HG02763 (cell line): ENCODE data around the gene ZNF217.
"Not testable (repeated sequence)": the region's sequence is repeated elsewhere in the genome, so short reads cannot be mapped to it uniquely, and the experiment has no call there.

Experiments used
- ATAC-seq: cut with Tn5 transposase; IDR thresholded peaks from one replicate; pipeline ENCODE4 v1.9.1; 2021; ENCODE audit warnings: mild to moderate bottlenecking, moderate library complexity; ENCODE audit not compliant: unreplicated experiment

ZNF217 gene

DNA sequence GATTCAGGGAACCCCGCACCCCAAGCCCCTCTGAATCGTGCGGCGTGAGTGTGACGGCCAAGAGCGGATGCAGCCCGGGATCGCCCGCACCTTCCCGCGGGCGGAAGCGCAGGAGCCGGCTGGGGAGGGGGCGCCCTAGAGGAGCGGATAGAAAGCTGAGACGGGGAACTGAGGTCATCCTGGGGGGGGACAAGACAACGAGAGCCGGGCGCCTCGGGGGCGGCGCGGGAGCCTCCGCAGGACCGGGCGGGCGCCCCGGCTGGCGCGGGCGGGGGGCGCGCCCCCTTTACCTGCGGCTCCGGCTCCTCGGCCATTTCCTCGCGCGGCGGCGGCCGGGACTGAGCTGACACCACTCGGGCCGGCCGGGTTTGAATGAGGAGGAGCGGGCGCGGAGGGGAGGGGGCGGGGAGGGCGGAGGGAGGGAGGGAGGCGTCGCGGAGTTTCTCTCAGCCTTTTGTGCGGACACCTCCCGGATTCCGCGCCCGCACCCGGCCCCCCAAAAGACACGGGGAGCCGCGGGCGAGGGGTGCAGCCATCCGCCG is at the start of gene ZNF217:
TSS of gene ZNF217 (minus strand) at position 374 of the 542 bp plus-strand sequence. CDS start 11,013 bp downstream, outside the sequence.
- ATAC-seq: peak; percentile 19

DNA sequence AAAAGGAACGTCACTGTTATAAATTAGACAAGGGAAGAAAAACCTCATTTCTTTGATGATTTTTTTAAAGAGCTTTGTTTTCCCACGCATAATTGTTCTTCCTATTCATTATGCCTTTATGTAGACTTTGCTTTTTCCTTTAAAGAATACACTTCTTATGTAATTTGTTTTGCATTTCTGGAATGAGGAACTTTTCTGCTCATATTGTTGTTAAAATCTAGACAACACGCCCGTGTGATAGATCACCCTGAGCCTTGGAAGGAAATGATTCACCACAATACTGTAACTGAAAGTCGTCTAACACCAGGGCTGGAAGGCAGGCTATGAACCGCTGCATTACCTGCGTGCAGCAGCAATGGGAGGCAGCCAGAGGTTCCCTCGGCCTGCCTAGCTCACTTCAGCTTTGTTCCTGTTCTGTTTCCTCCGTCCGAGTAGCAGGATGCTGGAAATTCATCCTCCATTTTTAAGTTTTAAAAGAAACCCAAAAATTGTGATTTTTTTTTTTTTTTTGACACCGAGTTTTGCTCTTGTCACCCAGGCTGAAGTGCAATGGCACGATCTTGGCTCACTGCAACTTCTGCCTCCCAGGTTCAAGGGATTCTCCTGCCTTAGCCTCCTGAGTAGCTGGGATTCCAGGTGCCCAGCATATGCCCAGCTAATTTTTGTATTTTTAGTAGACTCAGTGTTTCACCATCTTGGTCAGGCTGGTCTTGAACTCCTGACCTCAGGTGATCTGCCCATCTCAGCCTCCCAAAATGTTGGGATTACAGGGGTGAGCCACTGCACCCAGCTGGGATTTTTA is 49.6 kb upstream of the ZNF217 start:
- ATAC-seq: peak; percentile 85

DNA sequence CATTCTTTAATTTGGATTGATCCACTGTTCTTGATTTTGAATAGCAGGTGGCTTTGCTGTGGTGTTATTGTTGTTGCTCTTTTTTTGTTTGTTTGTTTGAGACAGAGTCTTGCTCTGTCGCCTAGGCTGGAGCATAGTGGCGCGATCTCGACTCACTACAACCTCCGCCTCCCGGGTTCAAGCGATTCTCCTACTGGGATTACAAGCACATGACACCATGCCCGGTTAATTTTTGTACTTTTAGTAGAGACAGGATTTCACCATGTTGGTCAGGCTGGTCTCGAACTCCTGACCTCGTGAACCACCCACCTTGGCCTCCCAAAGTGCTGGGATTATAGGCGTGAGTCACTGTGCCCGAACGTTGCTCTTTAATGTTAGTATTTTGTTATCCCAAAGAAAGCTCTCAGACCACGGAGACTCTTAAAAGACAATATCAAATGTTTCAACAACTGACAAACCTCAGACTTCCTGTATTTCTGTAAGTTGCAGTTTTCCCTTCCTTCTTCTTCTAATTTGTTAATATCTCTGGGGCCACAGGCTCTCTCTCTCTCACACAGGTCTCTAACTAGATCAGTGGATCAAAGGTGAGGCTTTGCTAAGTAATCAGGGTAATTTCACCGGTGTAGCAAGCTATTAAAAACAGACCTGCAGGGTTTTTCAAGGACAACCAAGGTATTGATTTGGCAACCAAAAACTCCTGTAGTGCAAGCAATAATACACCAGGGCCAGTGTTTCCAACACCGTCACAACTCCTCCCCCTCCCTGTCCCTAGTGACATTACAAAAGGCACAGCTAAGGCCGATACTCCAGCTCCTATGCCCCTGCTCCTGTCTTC is 48.8 kb upstream of the ZNF217 start:
- ATAC-seq: peak; percentile 40

DNA sequence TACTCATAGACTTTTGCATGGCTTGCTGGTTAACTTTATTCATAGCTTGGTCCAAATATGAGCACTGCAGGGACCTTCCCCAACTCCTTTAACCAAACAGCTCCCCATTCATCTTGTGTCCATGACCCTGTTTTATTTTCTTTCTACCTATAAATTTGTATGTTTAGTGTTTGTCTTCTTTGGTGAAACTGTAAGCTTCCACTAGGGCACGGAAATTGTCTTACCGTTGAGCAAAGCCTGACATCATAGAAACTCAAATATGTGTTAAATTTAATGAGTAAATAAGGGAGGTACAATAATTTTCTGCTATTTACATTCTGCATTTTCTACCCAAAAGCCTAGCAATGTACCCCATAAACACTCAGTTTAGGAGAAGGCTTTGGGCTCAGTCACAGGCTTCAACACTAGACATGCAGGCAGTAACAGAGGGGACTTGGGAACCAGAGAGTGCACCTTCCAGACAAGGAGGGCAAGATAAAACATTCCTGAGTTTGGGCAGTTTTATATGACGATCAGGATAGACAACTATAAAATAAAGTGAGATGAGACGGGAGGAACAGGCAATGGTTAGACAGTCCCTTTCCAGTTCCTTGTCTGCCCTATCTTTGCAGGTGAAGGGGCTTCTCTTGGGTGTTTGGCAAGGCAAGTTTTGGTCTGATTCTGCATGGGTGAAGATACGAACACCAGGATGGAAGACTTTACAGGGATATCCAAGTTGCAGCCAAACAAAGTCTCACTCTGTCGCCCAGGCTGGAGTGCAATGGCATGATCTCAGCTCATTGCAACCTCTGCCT is 46.2 kb upstream of the ZNF217 start:
- ATAC-seq: no peak

DNA sequence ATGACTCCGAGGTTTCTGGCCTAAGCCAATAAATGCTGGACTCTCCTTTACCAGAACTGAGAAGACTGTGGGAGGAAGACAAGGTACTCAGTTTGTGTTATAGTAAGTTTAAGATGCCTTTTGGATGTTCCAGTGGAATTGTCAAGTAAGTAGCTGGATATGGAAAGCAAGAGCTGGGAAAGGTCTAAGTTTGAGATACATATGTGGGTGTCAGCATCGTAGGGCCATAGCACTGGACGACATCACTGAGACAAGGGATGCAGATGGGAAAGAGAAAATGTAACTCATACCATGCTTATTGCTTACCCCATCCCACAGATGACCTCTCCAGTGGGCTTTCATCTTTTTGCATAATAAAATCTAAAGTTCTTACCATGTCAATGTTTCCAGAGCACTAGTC is 45.5 kb upstream of the ZNF217 start:
- ATAC-seq: no peak

DNA sequence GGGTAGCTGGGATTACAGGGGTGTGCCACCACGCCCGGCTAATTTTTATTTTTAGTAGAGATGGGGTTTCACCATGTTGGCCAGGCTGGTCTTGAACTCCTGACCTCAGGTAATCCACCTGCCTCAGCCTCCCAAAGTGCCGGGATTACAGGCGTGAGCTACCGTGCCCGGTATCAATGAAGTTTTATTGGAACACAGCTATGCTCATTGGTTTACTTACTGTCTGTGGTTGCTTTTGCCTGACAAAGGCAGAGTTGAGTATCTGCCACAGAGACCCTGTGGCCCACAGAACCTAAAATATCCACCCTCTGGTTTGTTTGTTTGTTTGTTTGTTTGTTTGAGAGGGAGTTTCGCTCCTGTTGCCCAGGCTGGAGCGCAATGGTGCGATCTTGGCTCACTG is 43.7 kb upstream of the ZNF217 start:
- ATAC-seq: not testable (repeated sequence)

DNA sequence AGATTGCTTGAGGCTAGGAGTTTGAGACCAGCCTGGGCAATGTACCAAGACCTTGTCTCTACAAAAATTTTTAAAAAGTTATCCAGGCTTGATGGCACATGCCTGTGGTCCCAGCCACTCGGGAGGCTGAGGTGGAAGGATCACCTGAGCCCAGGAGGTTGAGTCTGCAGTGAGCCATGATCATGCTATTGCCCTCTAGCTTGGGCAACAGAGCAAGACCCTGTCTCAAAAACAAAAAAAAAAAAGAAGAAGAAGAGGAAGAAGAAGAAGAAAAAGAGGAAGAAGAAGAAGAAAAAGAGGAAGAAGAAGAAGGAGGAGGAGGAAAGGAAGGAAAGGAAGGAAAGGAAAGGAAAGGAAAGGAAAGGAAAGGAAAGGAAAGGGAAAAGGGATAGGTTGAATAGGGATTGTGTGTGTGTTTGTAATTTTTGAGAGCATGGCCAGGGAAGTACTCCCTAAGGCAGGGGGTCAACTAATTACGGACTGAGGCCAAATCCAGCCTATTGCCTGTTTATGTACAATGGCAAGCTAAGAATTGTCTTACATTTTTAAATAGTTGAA is 43.0 kb upstream of the ZNF217 start:
- ATAC-seq: no peak

DNA sequence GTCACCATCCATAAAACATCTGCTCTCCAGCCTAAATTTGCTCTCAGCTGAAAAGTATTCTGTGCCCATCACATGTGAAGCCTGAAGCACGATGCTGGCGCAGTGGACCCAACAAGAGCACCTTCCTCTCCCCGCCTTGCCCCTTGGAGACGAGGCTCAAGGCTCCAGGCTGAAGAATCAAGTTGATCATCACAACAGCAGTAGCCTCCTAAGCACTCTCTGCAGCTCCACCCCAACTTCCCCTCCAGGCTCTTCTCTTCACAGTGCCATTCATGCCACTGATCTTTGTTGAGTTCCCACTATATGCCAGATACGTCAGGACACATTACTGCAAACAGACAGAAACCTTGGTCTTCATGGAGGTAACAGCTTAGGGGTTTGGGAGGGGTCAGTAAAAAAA is 41.6 kb upstream of the ZNF217 start:
- ATAC-seq: no peak

DNA sequence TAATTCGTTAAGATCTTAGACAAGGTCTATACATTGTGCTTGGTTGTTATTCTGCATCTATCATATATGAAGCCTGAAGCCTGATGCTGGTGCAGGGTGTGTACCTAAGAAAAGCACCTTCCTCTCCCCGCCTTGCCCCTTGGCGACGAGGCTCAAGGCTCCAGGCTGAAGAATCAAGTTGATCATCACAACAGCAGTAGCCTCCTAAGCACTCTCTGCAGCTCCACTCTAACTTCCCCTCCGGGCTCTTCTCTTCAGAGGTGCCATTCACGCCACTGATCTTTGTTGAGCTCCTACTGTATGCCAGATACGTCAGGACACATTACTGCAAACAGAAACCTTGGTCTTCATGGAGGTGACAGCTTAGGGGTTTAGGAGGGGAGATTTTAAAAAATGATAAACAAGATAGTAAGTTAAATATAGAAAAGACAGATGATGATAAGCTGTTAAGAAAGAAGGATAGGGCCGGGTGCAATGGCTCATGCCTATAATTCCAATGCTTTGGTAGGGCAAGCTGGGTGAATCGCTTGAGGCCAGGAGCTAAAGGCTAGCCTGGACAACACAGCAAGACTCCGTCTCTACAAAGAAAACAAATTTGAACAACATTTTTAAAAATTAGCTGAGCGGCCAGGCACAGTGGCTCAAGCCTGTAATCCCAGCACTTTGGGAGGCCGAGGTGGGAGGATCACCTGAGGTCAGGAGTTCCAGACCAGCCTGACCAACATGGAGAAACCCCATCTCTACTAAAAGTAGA is 38.4 kb upstream of the ZNF217 start:
- no peak for ATAC-seq

DNA sequence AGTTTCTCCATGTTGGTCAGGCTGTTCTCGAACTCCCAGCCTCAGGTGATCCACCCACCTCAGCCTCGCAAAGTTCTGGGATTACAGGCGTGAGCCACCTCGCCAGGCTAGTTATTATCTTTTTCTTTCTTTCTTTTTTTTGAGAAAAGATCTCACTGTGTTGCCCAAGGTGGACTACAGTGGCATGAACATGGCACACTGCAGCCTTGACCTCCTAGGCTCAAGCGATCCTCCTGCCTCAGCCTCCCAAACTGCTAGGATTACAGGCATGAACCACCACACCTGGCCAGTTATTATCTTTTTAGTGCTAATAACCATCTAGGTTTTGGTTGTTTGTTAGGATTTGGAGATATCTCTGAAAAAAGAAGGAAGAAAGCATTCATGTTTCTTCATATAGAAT is 35.8 kb upstream of the ZNF217 start:
- no peak for ATAC-seq

DNA sequence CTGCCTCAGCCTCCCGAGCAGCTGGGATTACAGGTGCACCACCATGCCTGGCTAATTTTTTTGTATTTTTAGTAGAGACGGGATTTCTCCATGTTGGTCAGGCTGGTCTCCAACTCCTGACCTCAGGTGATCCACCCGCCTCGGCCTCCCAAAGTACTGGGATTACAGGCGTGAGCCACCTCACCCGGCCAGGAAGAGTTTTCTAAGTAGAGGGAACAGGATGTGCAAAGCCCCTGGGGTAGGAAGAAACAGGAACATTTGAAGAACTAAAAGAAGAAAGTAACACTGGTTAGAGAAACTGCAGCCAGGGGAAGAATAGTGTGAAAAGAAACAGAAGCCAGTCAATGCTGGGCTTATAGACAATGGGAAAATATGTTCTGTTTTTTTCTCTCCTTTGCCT is 35.1 kb upstream of the ZNF217 start:
- ATAC-seq: not testable (repeated sequence)

DNA sequence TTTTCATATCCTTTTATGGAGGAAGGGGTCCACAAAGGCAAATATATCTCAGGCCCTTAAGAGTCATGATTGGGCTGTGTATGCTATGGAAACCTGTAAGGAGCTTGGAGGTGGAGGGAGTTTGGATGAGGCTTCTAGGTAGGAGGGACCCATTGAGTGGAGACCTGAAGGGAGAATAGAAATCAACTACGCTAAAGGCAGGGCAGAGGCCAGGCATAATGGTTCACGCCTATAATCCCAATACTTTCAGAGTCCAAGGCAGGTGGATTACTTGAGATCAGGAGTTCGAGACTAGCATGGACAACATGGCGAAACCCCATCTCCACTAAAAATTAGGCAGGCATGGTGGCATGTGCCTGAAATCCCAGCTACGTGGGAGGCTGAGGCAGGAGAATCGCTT is 34.4 kb upstream of the ZNF217 start:
- no peak for ATAC-seq

DNA sequence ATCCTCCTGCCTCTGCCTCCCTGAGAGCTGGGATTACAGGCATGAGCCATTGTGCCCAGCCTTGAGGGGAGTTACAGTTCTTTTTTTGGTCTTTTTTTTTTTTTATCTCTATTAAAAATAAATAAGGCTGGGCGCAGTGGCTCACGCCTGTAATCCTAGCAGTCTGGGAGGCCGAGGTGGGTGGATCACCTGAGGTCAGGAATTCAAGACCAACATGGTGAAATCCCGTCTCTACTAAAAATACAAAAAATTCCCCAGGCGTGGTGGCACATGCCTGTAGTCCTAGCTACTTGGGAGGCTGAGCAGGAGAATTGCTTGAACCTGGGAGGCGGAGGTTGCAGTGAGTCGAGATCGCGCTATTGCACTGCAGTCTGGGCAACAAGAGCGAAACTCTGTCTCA is 33.4 kb upstream of the ZNF217 start:
- not testable (repeated sequence) for ATAC-seq

DNA sequence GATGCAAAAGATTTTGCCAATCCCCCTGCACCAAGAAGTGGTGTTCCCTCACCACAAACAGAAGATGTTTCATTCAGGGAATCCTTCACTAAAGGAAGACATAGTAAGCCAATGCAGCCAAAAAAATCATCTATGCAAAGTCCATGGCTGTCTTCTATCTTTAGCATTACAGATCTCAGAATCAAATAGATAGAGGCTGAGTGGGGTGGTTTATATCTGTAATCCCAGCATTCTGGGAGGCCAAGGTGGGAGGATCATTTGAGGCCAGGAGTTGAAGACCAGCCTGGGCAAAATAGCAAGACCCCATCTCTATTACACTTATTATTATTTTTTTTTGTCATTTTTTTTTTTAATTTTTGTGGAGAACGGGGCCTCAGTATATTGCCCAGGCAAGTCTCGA is 32.9 kb upstream of the ZNF217 start:
- ATAC-seq: no peak

DNA sequence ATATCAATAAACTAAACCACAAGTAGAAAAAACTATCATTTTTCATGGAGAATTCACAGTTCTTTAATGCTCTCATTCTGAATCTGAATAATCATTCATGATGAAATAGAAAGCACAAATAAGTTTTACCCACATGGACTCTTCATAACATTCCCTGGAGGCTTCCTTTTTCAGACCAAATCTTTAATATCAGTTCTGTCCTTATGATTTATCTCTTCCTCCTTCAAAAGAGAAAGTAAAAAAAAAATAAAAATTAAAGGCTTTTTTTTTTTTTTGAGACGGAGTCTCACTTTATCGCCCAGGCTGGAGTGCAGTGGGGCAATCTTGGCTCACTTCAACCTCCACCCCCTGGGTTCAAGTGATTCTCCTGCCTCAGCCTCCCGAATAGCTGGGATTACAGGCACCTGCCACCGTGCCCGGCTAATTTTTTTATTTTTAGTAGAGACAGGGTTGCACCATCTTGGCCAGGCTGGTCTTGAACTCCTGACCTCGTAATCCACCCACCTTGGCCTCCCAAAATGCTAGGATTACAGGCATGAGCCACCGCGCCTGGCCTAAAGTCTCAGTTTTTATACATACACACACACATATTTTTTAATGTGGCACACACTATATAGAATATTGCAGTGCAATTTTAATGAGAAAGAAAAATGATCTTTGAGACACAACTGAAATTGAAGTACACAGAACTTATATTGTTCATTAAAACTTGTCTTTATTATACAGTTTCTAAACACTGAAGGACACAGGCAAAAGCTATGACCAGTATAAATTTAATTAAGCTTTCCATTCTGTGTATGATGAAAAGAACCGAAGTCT is 31.9 kb upstream of the ZNF217 start:
- ATAC-seq: no peak

DNA sequence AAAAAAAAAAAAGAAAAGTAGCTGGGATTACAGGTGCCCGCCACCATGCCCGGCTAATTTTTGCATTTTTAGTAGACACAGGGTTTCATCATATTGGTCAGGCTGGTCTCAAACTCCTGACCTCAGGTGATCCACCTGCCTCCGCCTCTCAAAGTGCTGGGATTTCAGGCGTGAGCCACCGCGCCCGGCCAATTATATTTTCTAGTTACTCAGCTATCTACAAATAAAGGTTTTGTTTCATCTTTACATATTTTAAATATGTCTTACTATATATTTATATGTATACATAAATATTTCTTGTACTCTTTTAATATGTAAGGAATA is 31.2 kb upstream of the ZNF217 start:
- ATAC-seq: not testable (repeated sequence)

DNA sequence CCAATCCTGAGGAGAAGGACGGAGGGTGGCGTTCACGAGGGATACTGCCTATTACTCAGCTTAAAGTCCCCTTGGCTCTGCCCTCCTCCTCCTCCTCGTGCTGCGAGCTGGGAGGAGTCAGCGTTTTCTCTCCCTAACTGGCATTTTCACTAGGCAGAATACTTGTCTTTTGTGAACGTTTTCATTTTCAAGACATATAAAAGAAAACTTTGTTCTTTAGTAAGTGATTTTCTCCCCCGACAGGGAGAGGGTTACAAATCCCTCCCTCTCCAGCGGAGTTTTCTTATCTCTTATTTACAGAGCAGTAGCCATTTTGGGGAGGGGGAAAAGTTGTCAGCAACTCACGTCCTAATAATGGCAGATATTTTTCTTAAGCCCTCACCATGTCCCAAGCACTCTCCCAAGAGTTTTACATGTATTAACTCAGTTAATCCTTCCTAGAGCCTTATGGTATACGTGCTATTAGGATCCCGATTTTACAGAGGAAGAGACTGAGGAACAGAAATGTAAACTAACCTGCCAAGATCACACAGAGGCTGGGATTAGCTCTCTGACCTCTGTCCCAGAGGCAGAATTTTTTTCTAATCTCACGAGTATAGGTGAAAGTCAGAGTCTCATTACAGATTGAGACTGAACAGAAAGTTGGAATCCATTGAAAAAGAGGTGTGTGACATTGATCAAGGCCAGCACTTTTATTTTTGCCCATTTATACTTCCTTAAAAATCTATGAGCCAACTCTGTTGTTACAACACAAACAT is 30.0 kb upstream of the ZNF217 start:
- ATAC-seq: peak; percentile 46

DNA sequence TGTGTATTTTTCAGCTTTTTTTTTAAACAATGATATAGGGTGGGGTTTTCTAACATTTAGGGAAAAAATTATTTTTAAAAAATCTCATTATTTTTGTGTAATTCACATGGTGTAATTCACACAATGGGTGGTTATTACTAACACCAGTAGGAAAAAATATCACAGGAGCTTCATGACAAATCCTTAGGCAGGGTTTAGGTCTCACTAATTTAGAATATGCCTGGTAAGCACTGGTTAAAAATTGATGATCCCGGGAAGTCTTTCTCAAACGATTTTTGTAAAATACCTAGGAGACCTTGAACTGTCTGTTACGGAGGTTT is 29.5 kb upstream of the ZNF217 start:
- ATAC-seq: no peak
